NCI-H2227 (cell line): Measurements from ENCODE around the gene AKR1E2.

Source experiments
- DNase-seq: peaks from one replicate; lab custom pipeline; 2025; ENCODE audit not compliant: unreplicated experiment; lab: John Stamatoyannopoulos, UW

Gene AKR1E2

DNA sequence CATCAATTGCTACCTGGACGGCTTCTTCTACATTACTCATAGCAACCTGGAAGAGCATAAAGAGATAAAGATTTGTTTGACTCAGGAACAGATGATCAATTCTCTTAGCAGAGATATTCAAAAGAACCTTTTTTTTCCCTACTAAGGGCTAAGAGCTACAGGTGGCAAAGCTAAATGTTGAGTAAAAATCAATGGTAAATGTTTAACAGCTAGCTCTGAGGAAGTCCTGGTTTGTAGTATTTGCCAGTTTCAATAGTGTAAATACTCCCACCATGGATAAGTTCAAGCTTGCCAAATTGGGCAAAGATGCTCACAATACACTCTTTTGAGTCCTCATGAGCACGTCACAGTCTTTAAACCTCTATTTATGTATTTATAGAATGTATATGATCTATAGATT, 64.0 kb downstream of the AKR1E2 start:
- DNase-seq: no peak

DNA sequence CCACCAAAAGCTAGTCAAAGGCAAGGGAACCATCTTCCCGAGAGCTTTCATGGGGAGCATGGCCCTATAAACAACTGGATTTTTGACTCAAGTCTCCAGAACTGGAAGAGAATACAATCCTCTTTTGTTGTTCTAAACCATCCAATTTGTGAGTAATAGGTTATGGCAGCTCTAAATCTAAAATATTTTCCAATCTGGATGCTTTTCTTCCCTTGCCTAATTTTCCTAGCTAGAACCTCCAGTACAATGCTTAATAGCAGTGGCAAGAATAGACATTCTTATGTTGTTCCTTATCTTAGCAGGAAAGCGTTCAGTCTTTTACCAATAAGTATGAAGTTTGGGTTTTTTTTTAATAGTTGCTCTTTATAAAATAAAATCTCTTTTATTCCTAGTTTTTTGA, 66.7 kb downstream of the AKR1E2 start:
- DNase-seq: no peak

GRCh38 chr10:4894335-4894734, 68.3 kb downstream of the AKR1E2 start:
- DNase-seq: no peak
